Brain pericyte (primary cell): ENCODE data around the gene TMEM51.
"Not testable (repeated sequence)": the region's sequence is repeated elsewhere in the genome, so short reads cannot be mapped to it uniquely, and the experiment has no call there.

Experiments used
- DNase-seq: peaks from one replicate; pipeline ENCODE4 v3.0.0-alpha.2; 2012; ENCODE audit warnings: low read depth, low spot score

TMEM51 gene

DNA sequence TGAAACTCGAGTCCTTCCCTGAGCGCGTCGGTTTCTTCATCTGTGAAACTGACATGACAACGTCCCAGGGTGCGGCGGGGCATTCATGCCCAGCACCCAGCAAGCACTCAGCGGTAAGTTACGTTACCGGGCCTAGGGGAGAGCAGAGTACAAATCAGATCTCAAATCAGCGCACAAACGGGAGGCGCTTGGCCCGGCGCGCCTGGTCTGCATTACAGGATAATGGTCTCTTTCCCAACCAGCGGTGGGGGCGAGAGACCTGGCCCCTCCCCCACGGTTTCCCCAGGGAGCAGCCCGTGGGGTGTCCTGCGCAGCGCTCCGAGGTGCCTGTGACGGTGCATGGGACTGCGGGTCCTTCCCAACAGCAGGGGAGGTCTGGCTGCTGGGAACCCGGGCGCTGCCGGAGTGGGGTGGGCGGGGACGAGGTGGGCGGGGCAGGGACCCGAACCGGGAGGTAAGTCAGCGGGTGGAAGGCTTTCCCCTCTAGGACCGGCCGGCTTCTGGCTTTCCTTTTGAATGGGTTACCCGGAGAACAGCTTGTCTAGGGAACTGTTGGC lies 1.0 kb downstream of the TMEM51 start:
- DNase-seq: no peak

DNA sequence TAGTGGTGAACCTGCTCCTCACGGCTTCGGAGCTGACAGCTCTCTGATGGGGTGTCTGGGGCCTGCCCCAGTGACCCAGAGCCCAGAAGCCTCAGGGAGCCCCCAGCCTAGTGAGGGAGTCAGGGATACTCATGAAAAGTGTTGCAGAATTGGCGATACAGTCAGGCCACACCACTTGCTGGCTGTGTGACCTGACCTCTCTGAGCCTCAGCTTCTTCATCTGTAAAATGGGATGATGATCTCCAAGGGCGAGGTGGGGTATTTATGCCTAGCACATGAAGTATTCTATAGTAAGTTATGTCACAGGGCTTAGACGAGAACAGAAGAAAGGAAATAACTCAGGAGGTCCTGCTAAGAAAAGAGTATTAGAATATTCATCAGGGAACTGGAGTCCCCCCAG lies 1.6 kb downstream of the TMEM51 start:
- no peak for DNase-seq

GRCh38 chr1:15155888-15156741 lies 2.6 kb downstream of the TMEM51 start:
- DNase-seq: no peak

GRCh38 chr1:15156807-15157380 lies 3.3 kb downstream of the TMEM51 start:
- no peak for DNase-seq

DNA sequence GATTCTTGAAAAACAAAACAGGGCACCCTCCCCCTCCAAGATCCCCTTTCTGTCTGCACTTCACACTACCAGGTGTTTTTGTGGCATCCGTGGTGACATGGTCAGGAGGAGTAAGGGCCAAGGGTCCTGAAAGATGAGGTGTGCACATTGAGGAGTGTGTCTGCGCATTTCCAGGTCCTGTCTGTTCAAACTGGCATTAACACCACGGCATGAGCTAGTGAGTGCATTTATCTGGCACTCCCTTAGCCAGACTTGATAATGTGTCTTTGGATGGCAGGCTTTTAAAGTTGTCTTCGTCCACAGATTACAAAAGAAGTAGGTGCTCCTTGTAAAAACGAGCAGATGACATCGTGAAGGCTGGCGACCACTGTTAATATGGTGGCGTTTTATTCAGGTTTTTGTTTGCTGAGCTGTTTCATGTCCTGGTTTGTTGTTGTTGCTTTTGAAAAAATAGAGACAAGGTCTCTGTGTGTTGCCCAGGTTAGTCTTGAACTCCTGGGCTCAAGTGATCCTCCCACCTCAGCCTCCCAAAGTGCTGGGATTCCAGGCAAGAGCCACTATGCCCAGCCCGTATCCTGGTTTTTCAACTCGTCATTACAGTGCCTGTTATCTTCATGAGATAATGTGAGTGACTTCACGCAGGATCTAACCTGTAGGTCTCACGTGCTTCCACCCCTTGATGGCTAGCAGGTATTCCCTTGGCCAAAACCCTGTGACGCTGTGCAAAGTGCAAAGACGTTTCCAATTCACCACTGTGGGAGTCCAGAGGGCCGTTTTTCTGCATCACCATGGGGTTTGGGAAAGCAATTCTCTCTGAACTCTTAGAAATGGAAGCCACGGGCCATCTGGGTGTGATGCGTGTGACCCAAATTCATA lies 4.2 kb downstream of the TMEM51 start:
- no peak for DNase-seq

DNA sequence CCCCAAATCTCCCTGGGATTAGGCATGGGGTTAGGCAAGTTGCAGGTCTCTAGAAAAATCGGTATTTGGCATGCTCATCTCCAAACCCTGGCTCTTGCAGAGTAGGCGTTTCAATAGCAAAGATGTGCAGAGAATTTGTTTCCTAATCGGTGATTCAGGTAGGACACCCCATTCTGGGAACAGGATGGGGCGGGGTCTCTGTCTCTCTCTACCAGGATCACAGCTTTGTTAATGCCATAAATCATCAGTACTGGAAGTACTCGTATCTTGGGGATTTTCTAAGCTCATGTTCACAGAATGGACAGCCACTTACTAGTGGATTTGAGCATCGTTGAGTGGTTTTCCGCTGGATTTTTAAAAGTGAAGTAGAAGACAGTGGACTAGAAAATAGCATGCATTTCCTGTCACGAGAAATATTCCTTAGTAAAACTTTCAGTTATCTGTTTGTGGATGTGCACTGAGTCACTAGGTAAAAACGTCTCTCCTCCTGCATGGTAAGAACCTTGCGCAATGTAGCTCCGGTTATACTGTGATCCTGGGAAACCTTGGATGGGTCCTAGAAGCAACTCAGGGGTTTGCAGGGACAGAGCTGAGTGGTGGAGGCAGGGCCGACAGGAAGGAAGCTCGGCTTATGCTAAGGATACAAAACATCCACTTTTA lies 5.1 kb downstream of the TMEM51 start:
- DNase-seq: no peak

DNA sequence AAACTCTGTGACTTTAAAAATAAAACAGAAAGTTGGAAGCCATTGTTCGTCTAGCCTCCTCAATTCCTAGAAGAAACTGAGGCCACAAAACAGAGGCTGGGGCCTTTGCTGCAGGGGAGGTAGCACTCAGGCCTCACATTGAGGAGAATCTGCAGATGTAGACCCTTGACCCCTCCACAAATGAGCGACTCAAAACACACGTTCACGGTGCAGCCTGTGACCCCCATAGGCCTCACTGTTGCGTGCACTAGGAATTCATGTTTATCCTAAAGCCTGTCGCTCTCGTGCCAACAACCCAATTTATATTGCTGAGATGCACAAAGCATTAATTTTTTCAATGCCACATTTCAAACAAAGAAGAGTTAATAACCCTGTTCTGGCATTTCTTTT lies 5.6 kb downstream of the TMEM51 start:
- no peak for DNase-seq

GRCh38 chr1:15160626-15161025 lies 7.1 kb downstream of the TMEM51 start:
- no peak for DNase-seq

- DNase-seq: no peak
These were observed 13.8 kb downstream of the TMEM51 start for GRCh38 chr1:15167386-15167785.

- DNase-seq: no peak
These were observed 14.9 kb downstream of the TMEM51 start for GRCh38 chr1:15168479-15168878.

DNA sequence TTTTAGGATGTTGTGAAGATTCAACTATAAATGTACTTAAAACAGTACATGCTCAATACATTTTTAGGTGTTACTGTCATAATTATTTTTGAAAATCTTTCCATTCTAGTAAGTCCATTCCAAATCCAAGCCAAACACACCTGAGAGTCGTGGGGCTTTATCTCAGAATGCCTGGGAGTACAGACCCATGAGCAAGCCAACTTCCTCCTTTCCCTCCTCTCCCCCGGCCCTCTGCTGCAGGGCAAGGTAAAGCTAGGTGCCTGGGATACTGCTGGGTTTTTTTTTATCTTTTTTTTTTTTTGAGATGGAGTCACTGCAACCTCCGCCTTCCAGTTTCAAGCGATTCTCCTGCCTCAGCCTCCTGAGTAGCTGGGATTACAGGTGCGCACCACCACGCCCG lies 16.5 kb downstream of the TMEM51 start:
- no peak for DNase-seq

DNA sequence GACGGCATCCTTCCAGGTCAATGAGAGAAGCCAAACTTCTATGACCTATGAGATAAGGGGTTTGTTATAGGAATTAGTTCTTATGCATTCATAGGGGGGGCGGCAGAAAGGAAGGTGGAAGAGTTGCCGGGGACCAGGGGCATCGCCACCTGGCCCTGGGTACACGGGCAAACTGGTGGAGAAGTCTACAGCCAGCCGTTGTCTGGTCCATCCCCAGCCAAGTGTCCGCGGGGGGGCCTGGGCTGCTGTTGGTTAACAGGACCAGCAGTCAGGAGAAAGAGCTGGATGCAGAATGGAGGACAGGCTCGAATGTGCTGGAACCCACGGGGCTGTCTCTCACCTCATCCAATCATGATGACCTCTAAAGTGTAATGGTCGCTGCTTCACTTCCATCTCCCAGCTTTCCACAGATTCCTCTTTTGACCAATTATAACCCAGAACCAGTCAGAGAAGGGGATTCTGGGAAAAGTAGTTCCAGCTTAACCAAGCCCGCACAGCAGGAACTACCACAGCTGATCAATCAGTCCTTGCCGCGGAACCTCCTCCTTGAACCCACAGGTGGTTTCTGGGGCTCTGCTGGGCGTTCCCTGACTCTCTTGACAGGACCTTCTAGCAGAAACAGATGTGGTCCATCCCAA lies 17.8 kb downstream of the TMEM51 start:
- no peak for DNase-seq

DNA sequence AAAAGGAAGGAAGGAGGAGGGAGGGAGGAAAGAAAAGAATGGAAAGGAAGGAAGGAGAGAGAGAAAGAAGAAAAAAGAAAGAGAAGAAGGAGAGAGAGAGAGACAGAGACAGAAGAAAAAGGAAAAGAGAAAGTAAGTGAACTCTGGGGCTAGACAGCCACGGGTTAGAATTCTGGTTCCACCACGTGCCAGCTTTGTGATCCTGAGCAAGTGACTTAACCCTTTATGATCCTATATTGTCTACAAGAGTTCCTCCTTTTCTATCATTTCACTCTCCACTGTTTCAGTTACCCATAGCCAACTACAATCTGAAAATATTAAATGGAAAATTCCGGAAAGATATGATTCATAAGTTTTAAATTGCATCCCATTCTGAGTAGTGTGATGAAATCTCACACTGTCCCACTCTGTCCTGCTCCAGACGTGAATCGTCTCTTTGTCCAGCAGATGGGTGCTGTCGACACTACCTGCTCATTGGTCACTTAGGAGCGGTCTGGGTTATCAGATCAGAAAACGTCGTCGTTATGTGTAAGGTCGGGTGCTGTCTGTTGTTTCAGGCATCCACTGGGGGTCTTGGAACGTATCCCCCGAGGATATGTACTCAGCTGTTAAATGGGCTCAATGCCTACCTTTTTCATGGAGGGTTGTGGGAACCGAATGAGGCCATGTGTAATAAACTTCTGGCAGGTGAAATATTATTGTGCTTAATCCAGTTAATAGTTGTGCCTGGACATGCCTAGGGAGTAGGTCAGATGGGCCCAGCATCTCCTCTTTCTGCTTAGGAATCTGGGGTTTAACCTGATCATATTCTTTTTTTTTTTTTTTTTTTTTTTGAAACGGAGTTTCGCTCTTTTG lies 19.1 kb downstream of the TMEM51 start:
- DNase-seq: no peak

GRCh38 chr1:15173863-15174614 lies 20.5 kb downstream of the TMEM51 start:
- DNase-seq: no peak

DNA sequence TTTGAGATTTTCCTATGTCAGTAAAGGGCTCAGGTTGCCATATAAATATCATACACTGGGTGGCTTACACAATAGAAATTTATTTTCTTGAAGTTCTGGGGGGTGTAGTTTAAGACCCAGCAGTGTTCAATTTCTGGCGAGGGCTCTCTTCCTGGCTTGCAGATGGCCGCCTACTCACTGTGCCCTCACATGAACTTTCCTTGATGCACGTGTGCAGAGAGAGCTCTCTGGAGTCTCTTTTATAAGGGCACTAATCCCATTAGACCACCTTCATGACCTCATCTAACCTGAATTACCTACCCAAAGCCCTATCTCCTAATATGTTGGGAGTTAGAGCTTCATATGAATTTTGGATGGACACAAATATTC lies 21.1 kb downstream of the TMEM51 start:
- DNase-seq: no peak

DNA sequence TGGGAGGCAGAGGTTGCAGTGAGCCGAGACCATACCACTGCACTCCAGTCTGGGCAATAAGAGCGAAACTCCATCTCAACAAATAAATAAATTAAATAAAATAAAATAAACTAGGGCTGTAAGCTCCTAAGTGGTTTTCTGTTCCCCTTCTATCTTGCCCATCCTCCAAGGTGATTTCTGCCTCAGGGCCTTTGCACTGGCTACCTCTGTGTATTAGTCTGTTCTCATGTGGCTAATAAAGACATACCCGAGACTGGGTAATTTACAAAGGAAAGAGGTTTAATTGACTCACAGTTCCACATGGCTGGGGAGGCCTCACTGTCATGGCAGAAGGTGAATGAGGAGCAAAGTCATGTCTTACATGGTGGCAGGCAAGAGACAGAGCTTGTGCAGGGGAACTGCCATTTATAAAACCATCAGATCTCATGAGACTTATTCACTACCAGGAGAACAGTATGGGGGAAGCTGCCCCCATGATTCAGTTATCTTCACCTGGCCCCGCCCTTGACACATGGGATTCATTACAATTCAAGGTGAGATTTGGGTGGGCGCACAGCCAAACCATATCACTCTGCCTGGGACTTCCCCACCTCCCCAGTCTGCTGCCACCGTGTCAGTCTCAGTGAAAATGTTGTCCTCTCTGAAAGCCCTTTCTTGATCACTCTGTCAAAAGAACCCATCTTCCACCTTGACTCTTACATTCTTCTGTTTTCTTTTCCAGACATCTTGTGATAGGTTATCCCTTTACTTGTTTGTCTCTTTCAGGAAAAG lies 22.0 kb downstream of the TMEM51 start:
- not testable (repeated sequence) for DNase-seq

DNA sequence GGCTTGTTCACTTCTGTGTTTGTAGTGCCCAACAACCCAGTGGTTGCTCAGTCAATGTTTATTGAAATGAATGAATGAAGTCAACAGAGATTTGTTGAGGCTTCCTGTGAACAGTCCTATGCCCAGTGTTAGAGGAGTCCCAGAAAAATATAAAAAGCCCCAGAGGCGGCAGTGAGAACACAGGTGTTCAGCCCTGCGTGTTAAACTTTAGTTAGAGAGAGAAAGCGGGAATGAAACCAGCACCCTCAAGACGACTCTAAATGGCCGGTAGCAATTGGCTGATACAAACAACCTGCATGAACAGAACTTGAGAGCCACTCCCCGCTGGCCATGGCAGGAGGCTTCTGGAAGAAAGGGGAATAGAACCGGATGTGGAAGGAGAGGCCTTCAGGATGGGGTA lies 22.6 kb downstream of the TMEM51 start:
- DNase-seq: no peak

DNA sequence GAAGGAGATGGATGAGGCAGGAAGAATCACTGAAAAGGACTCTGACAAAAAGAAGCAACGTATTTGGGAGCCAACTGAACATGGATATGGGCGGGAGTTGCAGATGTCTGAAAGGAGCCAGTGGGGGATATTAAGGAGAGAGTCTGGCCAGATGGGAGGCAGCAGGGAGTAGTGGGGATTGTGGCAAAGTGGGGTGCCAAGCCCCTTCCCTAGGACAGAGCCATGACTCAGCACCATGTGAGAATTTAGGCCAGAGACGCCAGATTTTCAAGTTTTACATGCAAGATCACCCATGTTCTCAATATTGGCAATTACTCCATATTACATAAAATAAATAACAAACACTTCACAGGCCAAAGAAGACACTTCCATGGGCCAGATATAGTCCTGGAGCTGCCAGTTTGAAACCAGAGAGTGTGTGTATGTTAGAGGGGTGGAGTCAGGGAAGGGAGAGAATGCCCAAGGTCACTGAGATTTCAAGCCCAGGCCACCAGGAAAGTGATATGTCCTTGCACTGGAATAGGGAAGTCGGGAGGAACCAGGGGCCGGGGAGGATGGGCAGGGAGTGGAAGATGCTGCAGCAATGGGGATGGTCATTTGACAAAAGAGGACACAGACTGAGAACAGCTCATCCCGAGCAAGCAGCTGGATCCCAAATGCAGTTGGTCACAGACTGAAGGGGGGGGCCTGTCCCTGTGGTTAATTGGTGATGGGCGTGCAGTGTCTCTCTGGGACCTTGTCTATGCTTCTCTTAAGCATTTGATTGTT lies 23.5 kb downstream of the TMEM51 start:
- no peak for DNase-seq
